ENCODE results near the gene SLC2A8.

SLC2A8 gene

GRCh38 chr9:127396808-127397645, at the start of gene SLC2A8:
SLC2A8 (plus strand) TSS chr9:127397169; CDS start chr9:127397231, 62 bp downstream.
- DNase-seq, result peak; percentile 96

GRCh38 chr9:127347831-127348776, 48.9 kb upstream of the SLC2A8 start:
- peak; percentile 30 for DNase-seq

GRCh38 chr9:127349483-127350113, 47.4 kb upstream of the SLC2A8 start:
- DNase-seq, result no peak

- DNase-seq, result no peak
These were observed 45.5 kb upstream of the SLC2A8 start for GRCh38 chr9:127351182-127352166.

GRCh38 chr9:127353882-127354281, 43.1 kb upstream of the SLC2A8 start:
- no peak for DNase-seq

- no peak for DNase-seq
These were observed 40.1 kb upstream of the SLC2A8 start for GRCh38 chr9:127356906-127357305.

- no peak for DNase-seq
These were observed 38.9 kb upstream of the SLC2A8 start for GRCh38 chr9:127358023-127358535.

GRCh38 chr9:127358770-127359169, 38.2 kb upstream of the SLC2A8 start:
- DNase-seq, result no peak

- no peak for DNase-seq
These were observed 36.7 kb upstream of the SLC2A8 start for GRCh38 chr9:127360250-127360649.

GRCh38 chr9:127360829-127361228, 36.1 kb upstream of the SLC2A8 start:
- DNase-seq, result peak; percentile 13

GRCh38 chr9:127361561-127361960, 35.4 kb upstream of the SLC2A8 start:
- no peak for DNase-seq

- no peak for DNase-seq
These were observed 34.1 kb upstream of the SLC2A8 start for GRCh38 chr9:127362829-127363228.

- no peak for DNase-seq
These were observed 31.5 kb upstream of the SLC2A8 start for GRCh38 chr9:127365461-127365860.

GRCh38 chr9:127366594-127366993, 30.4 kb upstream of the SLC2A8 start:
- DNase-seq, result no peak

- no peak for DNase-seq
These were observed 28.0 kb upstream of the SLC2A8 start for GRCh38 chr9:127368852-127369402.

- DNase-seq, result no peak
These were observed 27.5 kb upstream of the SLC2A8 start for GRCh38 chr9:127369428-127369827.

- no peak for DNase-seq
These were observed 26.8 kb upstream of the SLC2A8 start for GRCh38 chr9:127370147-127370579.

GRCh38 chr9:127370672-127371648, 26.0 kb upstream of the SLC2A8 start:
- DNase-seq, result no peak

- DNase-seq, result peak; percentile 14
These were observed 16.5 kb upstream of the SLC2A8 start for GRCh38 chr9:127380479-127380878.

GRCh38 chr9:127382541-127382940, 14.4 kb upstream of the SLC2A8 start:
- DNase-seq, result no peak

Measured in fibroblast of upper back skin (primary cell).